Measurements from ENCODE around the gene PRF1. TPM values are rescaled to one million over a fixed set of nuclear protein-coding genes. Genes with fewer than 3 reads are reported as not detected.

Gene PRF1
- total RNA-seq, 1 donor from 2014 or later = 2.1 TPM

GRCh38 chr10:70595566-70596016, 7.0 kb downstream of the PRF1 start:
- no peaks in the 10 kb centered on the region for H3K9me3 ChIP-seq (ENCODE audit: control insufficient read depth in 3 of 3, low read length in 3 of 3)
- no peak overlapping the region for H3K4me3 ChIP-seq (ENCODE audit: low read length in 3 of 3)
- H3K27me3 ChIP-seq (ENCODE audit: control insufficient read depth in 3 of 3, insufficient read depth in 3 of 3, low read length in 3 of 3) = peaks cover 0 to 4% (median 0%) of the 10 kb centered on the region in 3 donors
- no peak overlapping the region for H3K27ac ChIP-seq (ENCODE audit: low read depth, low read length)
- H3K4me1 ChIP-seq (ENCODE audit: control insufficient read depth in 3 of 3, insufficient read depth in 3 of 3, low read length in 3 of 3) = peaks cover 0 to 2% (median 0%) of the 10 kb centered on the region in 3 donors
- no peak overlapping the region for H3K9ac ChIP-seq (ENCODE audit: low read depth in 1 of 3, low read length in 3 of 3)
- H3K36me3 ChIP-seq (ENCODE audit: control insufficient read depth in 3 of 3, insufficient read depth in 3 of 3, low read length in 3 of 3) = no peaks in the 10 kb centered on the region

- Histone ChIP-seq H3K4me1 (ENCODE audit: control insufficient read depth in 3 of 3, insufficient read depth in 3 of 3, low read length in 3 of 3) (peaks cover 0 to 9% (median 4%) of the 10 kb centered on the region in 3 donors), H3K9ac (ENCODE audit: low read depth in 1 of 3, low read length in 3 of 3) (no peak overlapping the region), H3K36me3 (ENCODE audit: control insufficient read depth in 3 of 3, insufficient read depth in 3 of 3, low read length in 3 of 3) (no peaks in the 10 kb centered on the region), H3K9me3 (ENCODE audit: control insufficient read depth in 3 of 3, low read length in 3 of 3) (no peaks in the 10 kb centered on the region), H3K27ac (ENCODE audit: low read depth, low read length) (no peak overlapping the region), H3K27me3 (ENCODE audit: control insufficient read depth in 3 of 3, insufficient read depth in 3 of 3, low read length in 3 of 3) (peaks cover 0 to 4% (median 0%) of the 10 kb centered on the region in 3 donors), H3K4me3 (ENCODE audit: low read length in 3 of 3) (no peak overlapping the region)
Measured at GRCh38 chr10:70594161-70594560, 8.4 kb downstream of the PRF1 start.

GRCh38 chr10:70593513-70593890, 9.0 kb downstream of the PRF1 start:
- Histone ChIP-seq H3K9ac (ENCODE audit: low read depth in 1 of 3, low read length in 3 of 3) (no peak overlapping the region), H3K4me1 (ENCODE audit: control insufficient read depth in 3 of 3, insufficient read depth in 3 of 3, low read length in 3 of 3) (peaks cover 0 to 11% (median 6%) of the 10 kb centered on the region in 3 donors)

GRCh38 chr10:70592746-70593512, 9.6 kb downstream of the PRF1 start:
- H3K9me3 ChIP-seq (ENCODE audit: control insufficient read depth in 3 of 3, low read length in 3 of 3) = no peaks in the 10 kb centered on the region
- H3K27me3 ChIP-seq (ENCODE audit: control insufficient read depth in 3 of 3, insufficient read depth in 3 of 3, low read length in 3 of 3) = peaks cover 0 to 14% (median 0%) of the 10 kb centered on the region in 3 donors
- H3K4me1 ChIP-seq (ENCODE audit: control insufficient read depth in 3 of 3, insufficient read depth in 3 of 3, low read length in 3 of 3) = peaks cover 0 to 11% (median 6%) of the 10 kb centered on the region in 3 donors
- H3K27ac ChIP-seq (ENCODE audit: low read depth, low read length) = no peak overlapping the region
- H3K36me3 ChIP-seq (ENCODE audit: control insufficient read depth in 3 of 3, insufficient read depth in 3 of 3, low read length in 3 of 3) = no peaks in the 10 kb centered on the region
- H3K4me3 ChIP-seq (ENCODE audit: low read length in 3 of 3) = no peak overlapping the region
- H3K9ac ChIP-seq (ENCODE audit: low read depth in 1 of 3, low read length in 3 of 3) = no peak overlapping the region

More at GRCh38 chr10:70593513-70593890, 9.0 kb downstream of the PRF1 start:
- Histone ChIP-seq H3K36me3 (ENCODE audit: control insufficient read depth in 3 of 3, insufficient read depth in 3 of 3, low read length in 3 of 3) (no peaks in the 10 kb centered on the region), H3K27me3 (ENCODE audit: control insufficient read depth in 3 of 3, insufficient read depth in 3 of 3, low read length in 3 of 3) (peaks cover 0 to 11% (median 0%) of the 10 kb centered on the region in 3 donors), H3K27ac (ENCODE audit: low read depth, low read length) (no peak overlapping the region), H3K4me3 (ENCODE audit: low read length in 3 of 3) (no peak overlapping the region), H3K9me3 (ENCODE audit: control insufficient read depth in 3 of 3, low read length in 3 of 3) (no peaks in the 10 kb centered on the region)

- no peaks in the 10 kb centered on the region for H3K9me3 ChIP-seq (ENCODE audit: control insufficient read depth in 3 of 3, low read length in 3 of 3)
- H3K9ac ChIP-seq (ENCODE audit: low read depth in 1 of 3, low read length in 3 of 3) = no peak overlapping the region
- peaks cover 0 to 11% (median 6%) of the 10 kb centered on the region in 3 donors for H3K4me1 ChIP-seq (ENCODE audit: control insufficient read depth in 3 of 3, insufficient read depth in 3 of 3, low read length in 3 of 3)
- H3K27me3 ChIP-seq (ENCODE audit: control insufficient read depth in 3 of 3, insufficient read depth in 3 of 3, low read length in 3 of 3) = peaks cover 0 to 14% (median 0%) of the 10 kb centered on the region in 3 donors
- no peak overlapping the region for H3K27ac ChIP-seq (ENCODE audit: low read depth, low read length)
- no peak overlapping the region for H3K4me3 ChIP-seq (ENCODE audit: low read length in 3 of 3)
- no peaks in the 10 kb centered on the region for H3K36me3 ChIP-seq (ENCODE audit: control insufficient read depth in 3 of 3, insufficient read depth in 3 of 3, low read length in 3 of 3)
Measured at GRCh38 chr10:70592186-70592735, 10.3 kb downstream of the PRF1 start.

GRCh38 chr10:70590655-70591416, 11.7 kb downstream of the PRF1 start:
- Histone ChIP-seq H3K4me1 (ENCODE audit: control insufficient read depth in 3 of 3, insufficient read depth in 3 of 3, low read length in 3 of 3) (peaks cover 0 to 11% (median 6%) of the 10 kb centered on the region in 3 donors), H3K36me3 (ENCODE audit: control insufficient read depth in 3 of 3, insufficient read depth in 3 of 3, low read length in 3 of 3) (no peaks in the 10 kb centered on the region), H3K9me3 (ENCODE audit: control insufficient read depth in 3 of 3, low read length in 3 of 3) (no peaks in the 10 kb centered on the region), H3K9ac (ENCODE audit: low read depth in 1 of 3, low read length in 3 of 3) (no peak overlapping the region), H3K4me3 (ENCODE audit: low read length in 3 of 3) (no peak overlapping the region), H3K27ac (ENCODE audit: low read depth, low read length) (no peak overlapping the region), H3K27me3 (ENCODE audit: control insufficient read depth in 3 of 3, insufficient read depth in 3 of 3, low read length in 3 of 3) (peaks cover 0 to 14% (median 3%) of the 10 kb centered on the region in 3 donors)

GRCh38 chr10:70589762-70590654, 12.5 kb downstream of the PRF1 start:
- no peaks in the 10 kb centered on the region for H3K9me3 ChIP-seq (ENCODE audit: control insufficient read depth in 3 of 3, low read length in 3 of 3)
- H3K4me3 ChIP-seq (ENCODE audit: low read length in 3 of 3) = no peak overlapping the region
- no peaks in the 10 kb centered on the region for H3K36me3 ChIP-seq (ENCODE audit: control insufficient read depth in 3 of 3, insufficient read depth in 3 of 3, low read length in 3 of 3)
- peaks cover 0 to 14% (median 3%) of the 10 kb centered on the region in 3 donors for H3K27me3 ChIP-seq (ENCODE audit: control insufficient read depth in 3 of 3, insufficient read depth in 3 of 3, low read length in 3 of 3)
- H3K4me1 ChIP-seq (ENCODE audit: control insufficient read depth in 3 of 3, insufficient read depth in 3 of 3, low read length in 3 of 3) = peaks cover 3 to 13% (median 6%) of the 10 kb centered on the region in 3 donors
- no peak overlapping the region for H3K9ac ChIP-seq (ENCODE audit: low read depth in 1 of 3, low read length in 3 of 3)
- peak overlapping the region; percentile 25 for H3K27ac ChIP-seq (ENCODE audit: low read depth, low read length)

GRCh38 chr10:70588859-70589570, 13.5 kb downstream of the PRF1 start:
- Histone ChIP-seq H3K9me3 (ENCODE audit: control insufficient read depth in 3 of 3, low read length in 3 of 3) (no peaks in the 10 kb centered on the region), H3K9ac (ENCODE audit: low read depth in 1 of 3, low read length in 3 of 3) (no peak overlapping the region), H3K27ac (ENCODE audit: low read depth, low read length) (peak overlapping the region; percentile 25), H3K36me3 (ENCODE audit: control insufficient read depth in 3 of 3, insufficient read depth in 3 of 3, low read length in 3 of 3) (no peaks in the 10 kb centered on the region), H3K4me3 (ENCODE audit: low read length in 3 of 3) (no peak overlapping the region), H3K27me3 (ENCODE audit: control insufficient read depth in 3 of 3, insufficient read depth in 3 of 3, low read length in 3 of 3) (peaks cover 0 to 14% (median 3%) of the 10 kb centered on the region in 3 donors), H3K4me1 (ENCODE audit: control insufficient read depth in 3 of 3, insufficient read depth in 3 of 3, low read length in 3 of 3) (peaks cover 6 to 18% (median 8%) of the 10 kb centered on the region in 3 donors)

GRCh38 chr10:70588255-70588654, 14.3 kb downstream of the PRF1 start:
- Histone ChIP-seq H3K36me3 (ENCODE audit: control insufficient read depth in 3 of 3, insufficient read depth in 3 of 3, low read length in 3 of 3) (no peaks in the 10 kb centered on the region), H3K9ac (ENCODE audit: low read depth in 1 of 3, low read length in 3 of 3) (no peak overlapping the region), H3K27me3 (ENCODE audit: control insufficient read depth in 3 of 3, insufficient read depth in 3 of 3, low read length in 3 of 3) (peaks cover 0 to 14% (median 3%) of the 10 kb centered on the region in 3 donors), H3K4me1 (ENCODE audit: control insufficient read depth in 3 of 3, insufficient read depth in 3 of 3, low read length in 3 of 3) (peaks cover 6 to 23% (median 8%) of the 10 kb centered on the region in 3 donors), H3K9me3 (ENCODE audit: control insufficient read depth in 3 of 3, low read length in 3 of 3) (no peaks in the 10 kb centered on the region), H3K27ac (ENCODE audit: low read depth, low read length) (no peak overlapping the region), H3K4me3 (ENCODE audit: low read length in 3 of 3) (no peak overlapping the region)

Measured in skeletal muscle tissue (tissue), 4 donors.